ENCODE results near the gene APOC1. TPM values are rescaled to one million over a fixed set of nuclear protein-coding genes. Genes with fewer than 3 reads are reported as not detected.

The APOC1 gene
- total and polyA plus RNA-seq, 2 donors (not counting 1 experiment from before 2014, with no cell fraction given): 2.3 to 2.6 TPM

DNA sequence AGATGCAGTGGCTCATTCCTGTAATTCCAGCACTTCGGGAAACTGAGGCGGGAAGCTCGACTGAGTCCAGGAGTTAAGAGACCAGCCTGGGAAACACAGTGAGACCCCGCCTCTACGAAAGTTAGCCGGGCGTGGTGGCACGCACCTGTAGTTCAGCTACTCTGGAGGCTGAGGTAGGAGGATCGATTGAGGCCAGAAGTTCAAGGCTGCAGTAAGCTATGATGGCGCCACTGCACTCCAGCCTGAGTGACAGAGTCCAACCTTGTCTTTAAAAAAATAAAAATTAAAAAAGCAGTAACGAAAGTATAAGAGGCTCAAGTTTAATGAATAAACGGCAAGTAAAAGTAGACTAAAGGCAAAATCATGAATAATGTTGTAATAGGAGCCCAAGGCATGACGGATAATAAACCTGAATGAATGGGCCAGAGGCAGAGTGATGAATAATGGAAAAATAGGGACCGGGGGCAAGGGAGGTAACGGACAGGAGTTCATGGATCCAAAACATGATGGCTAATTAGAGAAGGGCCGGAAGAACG lies 24.5 kb upstream of the APOC1 start:
- TF ChIP-seq, protein P1, sequence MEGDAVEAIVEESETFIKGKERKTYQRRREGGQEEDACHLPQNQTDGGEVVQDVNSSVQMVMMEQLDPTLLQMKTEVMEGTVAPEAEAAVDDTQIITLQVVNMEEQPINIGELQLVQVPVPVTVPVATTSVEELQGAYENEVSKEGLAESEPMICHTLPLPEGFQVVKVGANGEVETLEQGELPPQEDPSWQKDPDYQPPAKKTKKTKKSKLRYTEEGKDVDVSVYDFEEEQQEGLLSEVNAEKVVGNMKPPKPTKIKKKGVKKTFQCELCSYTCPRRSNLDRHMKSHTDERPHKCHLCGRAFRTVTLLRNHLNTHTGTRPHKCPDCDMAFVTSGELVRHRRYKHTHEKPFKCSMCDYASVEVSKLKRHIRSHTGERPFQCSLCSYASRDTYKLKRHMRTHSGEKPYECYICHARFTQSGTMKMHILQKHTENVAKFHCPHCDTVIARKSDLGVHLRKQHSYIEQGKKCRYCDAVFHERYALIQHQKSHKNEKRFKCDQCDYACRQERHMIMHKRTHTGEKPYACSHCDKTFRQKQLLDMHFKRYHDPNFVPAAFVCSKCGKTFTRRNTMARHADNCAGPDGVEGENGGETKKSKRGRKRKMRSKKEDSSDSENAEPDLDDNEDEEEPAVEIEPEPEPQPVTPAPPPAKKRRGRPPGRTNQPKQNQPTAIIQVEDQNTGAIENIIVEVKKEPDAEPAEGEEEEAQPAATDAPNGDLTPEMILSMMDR (conservative IDR thresholded peaks at IDR 0.05 in 1 of 2, IDR thresholded peaks at IDR 0.05 in 1 of 2; ENCODE audit: low read depth in 1 of 2, low read length in 2 of 2): no peak
- no peak for TF ChIP-seq EZH2 (IDR thresholded peaks at IDR 0.05; ENCODE audit: low read length, missing control alignments)
- Histone ChIP-seq H4K20me1 (ENCODE audit: control insufficient read depth, extremely low read depth, insufficient read depth, low read length) (no peaks in the 10 kb centered on the region), H3K36me3 (ENCODE audit: control insufficient read depth, insufficient read depth, low read length) (peaks cover 22% of the 10 kb centered on the region), H3K79me2 (ENCODE audit: control insufficient read depth, insufficient read depth, low read length) (peaks cover 24% of the 10 kb centered on the region), H3K4me3 (replicated peaks in 1 of 4; ENCODE audit: control extremely low read depth in 1 of 4, insufficient read depth in 1 of 4, low read depth in 3 of 4, low read length in 4 of 4) (peak overlapping the region; percentile 7 to 80 (median 41)), H3K9me3 (ENCODE audit: control insufficient read depth, insufficient read depth, low read depth, low read length) (no peaks in the 10 kb centered on the region), H2AFZ (ENCODE audit: low read length) (peak overlapping the region; percentile 18), H3K9ac (ENCODE audit: insufficient read depth, low read length) (no peak overlapping the region), H3K4me2 (ENCODE audit: extremely low read depth, insufficient read depth, low read length) (peak overlapping the region; percentile 73), H3K4me1 (ENCODE audit: control insufficient read depth, extremely low read depth, insufficient read depth, low read length) (peaks cover 15% of the 10 kb centered on the region), H3K27ac (ENCODE audit: insufficient read depth, low read length) (peak overlapping the region; percentile 82), H3K27me3 (ENCODE audit: control insufficient read depth, insufficient read depth, low read length) (no peaks in the 10 kb centered on the region)
- DNase-seq (ENCODE audit: low read depth in 2 of 2): no peak

DNA sequence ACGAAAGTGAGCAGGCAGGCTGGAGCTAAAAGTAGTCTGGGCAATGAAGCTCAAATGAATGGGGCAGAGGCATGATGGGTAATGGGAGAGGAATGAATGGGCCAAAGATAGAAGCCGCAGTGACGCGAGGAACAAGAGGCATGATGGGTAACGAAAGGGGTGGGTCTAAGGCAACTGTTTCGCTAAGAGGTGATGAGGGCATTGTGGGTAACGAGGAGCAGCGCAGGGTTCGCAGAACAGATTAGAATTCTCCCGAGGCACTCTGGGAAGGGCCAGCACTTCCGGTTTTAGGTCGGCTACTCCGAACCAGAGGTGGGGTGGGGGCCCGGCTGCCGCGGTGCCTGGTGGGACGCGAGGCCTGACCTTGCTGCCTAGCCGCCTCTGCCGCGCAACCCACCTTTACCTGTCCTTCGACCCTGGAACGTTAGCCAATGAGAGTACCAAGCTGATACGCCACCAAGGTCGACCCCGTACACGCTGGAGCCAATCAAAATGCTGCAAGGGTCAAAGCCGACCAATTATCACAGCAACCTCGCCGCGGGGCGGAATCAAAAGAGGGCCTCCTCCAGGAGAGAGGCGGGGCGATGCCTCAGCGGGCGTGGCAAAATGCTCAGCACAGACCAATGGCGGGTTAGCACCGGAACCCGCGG lies 23.9 kb upstream of the APOC1 start:
- Histone ChIP-seq H3K27me3 (ENCODE audit: control insufficient read depth, insufficient read depth, low read length) (no peaks in the 10 kb centered on the region), H3K36me3 (ENCODE audit: control insufficient read depth, insufficient read depth, low read length) (peaks cover 22% of the 10 kb centered on the region), H3K9ac (ENCODE audit: insufficient read depth, low read length) (peak overlapping the region; percentile 68), H3K4me1 (ENCODE audit: control insufficient read depth, extremely low read depth, insufficient read depth, low read length) (peaks cover 15% of the 10 kb centered on the region), H3K79me2 (ENCODE audit: control insufficient read depth, insufficient read depth, low read length) (peaks cover 24% of the 10 kb centered on the region), H3K9me3 (ENCODE audit: control insufficient read depth, insufficient read depth, low read depth, low read length) (no peaks in the 10 kb centered on the region), H3K27ac (ENCODE audit: insufficient read depth, low read length) (peak overlapping the region; percentile 82), H2AFZ (ENCODE audit: low read length) (peak overlapping the region; percentile 37), H3K4me3 (replicated peaks in 1 of 4; ENCODE audit: control extremely low read depth in 1 of 4, insufficient read depth in 1 of 4, low read depth in 3 of 4, low read length in 4 of 4) (peak overlapping the region; percentile 27 to 80 (median 47)), H4K20me1 (ENCODE audit: control insufficient read depth, extremely low read depth, insufficient read depth, low read length) (no peaks in the 10 kb centered on the region), H3K4me2 (ENCODE audit: extremely low read depth, insufficient read depth, low read length) (peak overlapping the region; percentile 73)
- no peak for TF ChIP-seq EZH2 (IDR thresholded peaks at IDR 0.05; ENCODE audit: low read length, missing control alignments)
- TF ChIP-seq, protein P1 (conservative IDR thresholded peaks at IDR 0.05 in 1 of 2, IDR thresholded peaks at IDR 0.05 in 1 of 2; ENCODE audit: low read depth in 1 of 2, low read length in 2 of 2): no peak
- peak; percentile 99 to 100 for DNase-seq (ENCODE audit: low read depth in 2 of 2)

- H3K36me3 ChIP-seq (ENCODE audit: control insufficient read depth, insufficient read depth, low read length): peaks cover 23% of the 10 kb centered on the region
- DNase-seq (ENCODE audit: low read depth in 2 of 2): peak in 1 of 2 donors; percentile 99
- peak within 1 kb of the TSS; percentile 37 for H2AFZ ChIP-seq (ENCODE audit: low read length)
- H3K79me2 ChIP-seq (ENCODE audit: control insufficient read depth, insufficient read depth, low read length): peaks cover 27% of the 10 kb centered on the region
- peak within 1 kb of the TSS; percentile 67 to 95 (median 80) for H3K4me3 ChIP-seq (replicated peaks in 1 of 4; ENCODE audit: control extremely low read depth in 1 of 4, insufficient read depth in 1 of 4, low read depth in 3 of 4, low read length in 4 of 4)
- TF ChIP-seq, protein P1 (conservative IDR thresholded peaks at IDR 0.05 in 1 of 2, IDR thresholded peaks at IDR 0.05 in 1 of 2; ENCODE audit: low read depth in 1 of 2, low read length in 2 of 2): no peak
- no peak for TF ChIP-seq EZH2 (IDR thresholded peaks at IDR 0.05; ENCODE audit: low read length, missing control alignments)
- no peaks in the 10 kb centered on the region for H3K27me3 ChIP-seq (ENCODE audit: control insufficient read depth, insufficient read depth, low read length)
- H3K27ac ChIP-seq (ENCODE audit: insufficient read depth, low read length): peak within 1 kb of the TSS; percentile 82
- no peaks in the 10 kb centered on the region for H4K20me1 ChIP-seq (ENCODE audit: control insufficient read depth, extremely low read depth, insufficient read depth, low read length)
- H3K4me1 ChIP-seq (ENCODE audit: control insufficient read depth, extremely low read depth, insufficient read depth, low read length): peaks cover 15% of the 10 kb centered on the region
- H3K9me3 ChIP-seq (ENCODE audit: control insufficient read depth, insufficient read depth, low read depth, low read length): no peaks in the 10 kb centered on the region
- peak within 1 kb of the TSS; percentile 80 for H3K9ac ChIP-seq (ENCODE audit: insufficient read depth, low read length)
- H3K4me2 ChIP-seq (ENCODE audit: extremely low read depth, insufficient read depth, low read length): peak within 1 kb of the TSS; percentile 97
Observed at GRCh38 chr19:44891016-44891882, 23.2 kb upstream of the APOC1 start, which contains the start of gene TOMM40. Gene TOMM40 (plus strand): TSS chr19:44891254. CDS start chr19:44891416, 162 bp downstream.
